ENCODE results near the gene RPH3AL.

DNA sequence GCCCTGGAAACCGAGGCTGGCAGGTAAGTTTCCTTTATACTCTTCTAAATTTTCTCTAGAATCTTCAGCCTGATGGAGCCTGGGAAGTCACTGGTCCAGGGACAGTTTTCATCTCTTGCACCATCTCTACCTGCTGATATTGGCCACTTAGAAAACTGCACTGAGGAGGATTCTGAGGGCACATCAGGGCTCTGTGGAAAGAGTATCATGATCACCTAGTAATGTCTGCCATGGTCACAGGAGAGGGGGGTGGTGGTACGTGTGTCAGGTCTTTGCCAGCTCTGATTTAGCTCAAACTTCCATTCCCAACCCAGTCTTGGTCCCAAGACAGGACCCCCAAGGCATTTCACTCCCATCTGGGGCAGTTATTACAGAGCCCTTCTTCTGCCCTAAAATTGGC is 136.0 kb downstream of the RPH3AL start:
- TF ChIP-seq ESRRG (CRISPR knock-in tag; IDR thresholded peaks at IDR 0.05) (no peak), RARB (CRISPR knock-in tag; IDR thresholded peaks at IDR 0.05) (no peak), BACH2 (CRISPR knock-in tag; IDR thresholded peaks at IDR 0.05; ENCODE audit: borderline replicate concordance) (no peak), PATZ1 (CRISPR knock-in tag; IDR thresholded peaks at IDR 0.05; ENCODE audit: borderline replicate concordance) (no peak), OSR1 (CRISPR knock-in tag; IDR thresholded peaks at IDR 0.05) (no peak), ZNF8 (CRISPR knock-in tag; IDR thresholded peaks at IDR 0.05) (no peak), ARNTL (CRISPR knock-in tag; IDR thresholded peaks at IDR 0.05; ENCODE audit: borderline replicate concordance, low read depth) (no peak), TCF4 (CRISPR knock-in tag; IDR thresholded peaks at IDR 0.05; ENCODE audit: borderline replicate concordance) (no peak), ZFP30 (CRISPR knock-in tag; IDR thresholded peaks at IDR 0.05) (no peak), ZFP3 (CRISPR knock-in tag; IDR thresholded peaks at IDR 0.05) (no peak), PPARA (CRISPR knock-in tag; IDR thresholded peaks at IDR 0.05; ENCODE audit: borderline replicate concordance) (no peak)
- TF ChIP-seq, protein P1, sequence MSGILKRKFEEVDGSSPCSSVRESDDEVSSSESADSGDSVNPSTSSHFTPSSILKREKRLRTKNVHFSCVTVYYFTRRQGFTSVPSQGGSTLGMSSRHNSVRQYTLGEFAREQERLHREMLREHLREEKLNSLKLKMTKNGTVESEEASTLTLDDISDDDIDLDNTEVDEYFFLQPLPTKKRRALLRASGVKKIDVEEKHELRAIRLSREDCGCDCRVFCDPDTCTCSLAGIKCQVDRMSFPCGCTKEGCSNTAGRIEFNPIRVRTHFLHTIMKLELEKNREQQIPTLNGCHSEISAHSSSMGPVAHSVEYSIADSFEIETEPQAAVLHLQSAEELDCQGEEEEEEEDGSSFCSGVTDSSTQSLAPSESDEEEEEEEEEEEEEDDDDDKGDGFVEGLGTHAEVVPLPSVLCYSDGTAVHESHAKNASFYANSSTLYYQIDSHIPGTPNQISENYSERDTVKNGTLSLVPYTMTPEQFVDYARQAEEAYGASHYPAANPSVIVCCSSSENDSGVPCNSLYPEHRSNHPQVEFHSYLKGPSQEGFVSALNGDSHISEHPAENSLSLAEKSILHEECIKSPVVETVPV (CRISPR knock-in tag; IDR thresholded peaks at IDR 0.05) = no peak
